CD4-positive, CD25-positive, alpha-beta regulatory T cell (primary cell): Measurements from ENCODE around the gene INSYN2B. TPM values are rescaled to one million over a fixed set of nuclear protein-coding genes. Genes with fewer than 3 reads are reported as not detected.

Source experiments
- ATAC-seq, 2 donors: fragments of 150-1000 bp; cut with Tn5 transposase; one replicate each; pipeline ENCODE4 v1.10.0; 2021; ENCODE audit warnings: low read depth in 2 of 2, moderate number of reproducible peaks in 2 of 2, moderate library complexity in 1 of 2
- DNase-seq, 3 donors: peaks; one replicate each; pipeline versions ENCODE4 v3.0.0 to v3.0.0-alpha.2; 2012 to 2022; ENCODE audit warnings: mixed read lengths in 1 of 3
- H3K27ac ChIP-seq: one replicate; pipeline ENCODE4 v1.7.0; 2013; ENCODE audit warnings: mild to moderate bottlenecking, low read length; ENCODE audit not compliant: insufficient read depth, poor library complexity, severe bottlenecking
- H3K27me3 ChIP-seq: one replicate; pipeline ENCODE4 v1.7.0; 2013; ENCODE audit warnings: low read length; ENCODE audit not compliant: control insufficient read depth, insufficient read depth
- H3K36me3 ChIP-seq: one replicate; pipeline ENCODE4 v1.7.0; 2013; ENCODE audit warnings: mild to moderate bottlenecking, low read length, moderate library complexity; ENCODE audit not compliant: control insufficient read depth, insufficient read depth
- H3K4me1 ChIP-seq: 2 replicates; pipeline ENCODE4 v1.7.0; 2013; ENCODE audit warnings: mild to moderate bottlenecking, low read length; ENCODE audit not compliant: insufficient read depth, control insufficient read depth, poor library complexity, severe bottlenecking
- H3K4me3 ChIP-seq: one replicate; pipeline ENCODE4 v1.7.0; 2013; ENCODE audit warnings: low read depth, mild to moderate bottlenecking, low read length, moderate library complexity
- H3K9me3 ChIP-seq, 2 experiments: 1 replicate in 1 of 2; 2 replicates in 1 of 2; pipeline ENCODE4 v1.7.0; 2013; ENCODE audit warnings: low read length in 2 of 2, mild to moderate bottlenecking in 1 of 2, moderate library complexity in 1 of 2; ENCODE audit not compliant: control insufficient read depth in 2 of 2
- H3K27ac Mint-ChIP-seq, 3 donors: one replicate each; pipeline ENCODE4 v1.8.0; 2020 to 2022; ENCODE audit warnings: mild to moderate bottlenecking in 3 of 3, mixed read lengths in 3 of 3, moderate library complexity in 2 of 3
- H3K27me3 Mint-ChIP-seq: one replicate; pipeline ENCODE4 v1.8.0; 2022; ENCODE audit warnings: mild to moderate bottlenecking, mixed read lengths
- H3K36me3 Mint-ChIP-seq: one replicate; pipeline ENCODE4 v1.8.0; 2020; ENCODE audit warnings: mixed read lengths
- H3K4me1 Mint-ChIP-seq, 4 donors: one replicate each; pipeline ENCODE4 v1.8.0; 2020 to 2022; ENCODE audit warnings: mixed read lengths in 4 of 4, mild to moderate bottlenecking in 1 of 4
- H3K4me3 Mint-ChIP-seq, 4 donors: one replicate each; pipeline ENCODE4 v1.8.0; 2020 to 2022; ENCODE audit warnings: mild to moderate bottlenecking in 4 of 4, mixed read lengths in 4 of 4, moderate library complexity in 3 of 4
- H3K9me3 Mint-ChIP-seq, 7 donors: one replicate each; pipeline ENCODE4 v1.8.0; 2020 to 2022; ENCODE audit warnings: mixed read lengths in 7 of 7, mild to moderate bottlenecking in 3 of 7, moderate library complexity in 2 of 7
- polyA plus RNA-seq, 4 donors: library from polyadenylated mRNA; unstranded; fragments of 300-500 nt; fragmentation: Illumina TruSeq; gene quantifications; one replicate each; pipeline ENCODE4 v1.2.3, GENCODE V29; 2021
- total RNA-seq: library from RNA; stranded (reverse); gene quantifications from one replicate; pipeline ENCODE4 v1.2.3, GENCODE V29; 2022

INSYN2B gene
- total and polyA plus RNA-seq, 5 donors from 2014 or later: 0.07 to 0.25 (median 0.15) TPM; not detected in 2

GRCh38 chr5:169876386-169876785, 103.9 kb downstream of the INSYN2B start:
- no peak for DNase-seq
- Mint-ChIP-seq H3K36me3 (peaks cover 42% of the 10 kb centered on the region), H3K27me3 (no peaks in the 10 kb centered on the region), H3K4me1 (peaks cover 18 to 32% (median 24%) of the 10 kb centered on the region in 4 donors), H3K27ac (peak overlapping the region in 1 of 3 donors; percentile 4), H3K4me3 (no peak overlapping the region), H3K9me3 (no peaks in the 10 kb centered on the region)
- H3K9me3 ChIP-seq: no peaks in the 10 kb centered on the region
- no peak for ATAC-seq
- no peaks in the 10 kb centered on the region for H3K4me1 ChIP-seq
- H3K36me3 ChIP-seq: peaks cover 33% of the 10 kb centered on the region
- no peak overlapping the region for H3K27ac ChIP-seq
- H3K27me3 ChIP-seq: no peaks in the 10 kb centered on the region
- H3K4me3 ChIP-seq: no peak overlapping the region

DNA sequence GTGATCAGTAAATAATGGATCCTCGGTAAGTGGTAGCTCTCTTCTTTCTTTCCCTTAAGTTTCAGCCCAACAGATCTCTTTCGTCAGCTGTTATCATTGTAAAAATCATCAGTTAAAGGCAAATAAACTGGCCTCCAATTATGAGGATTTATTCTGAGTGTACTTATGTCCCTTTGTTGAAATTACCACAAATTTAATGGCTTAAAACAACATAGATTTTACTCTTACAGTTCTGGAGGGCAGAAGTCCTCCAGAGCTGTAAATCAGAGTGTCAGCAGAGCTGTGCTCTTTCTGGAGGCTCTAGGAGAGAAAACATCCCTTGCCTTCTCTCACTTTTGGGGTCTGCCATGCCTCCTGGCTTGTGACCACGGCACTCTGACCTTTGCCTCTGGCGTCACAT, 104.6 kb downstream of the INSYN2B start:
- Histone ChIP-seq H3K36me3 (peaks cover 39% of the 10 kb centered on the region), H3K4me1 (no peaks in the 10 kb centered on the region), H3K27me3 (no peaks in the 10 kb centered on the region), H3K4me3 (no peak overlapping the region), H3K9me3 (no peaks in the 10 kb centered on the region), H3K27ac (no peak overlapping the region)
- H3K4me1 Mint-ChIP-seq: peaks cover 14 to 32% (median 23%) of the 10 kb centered on the region in 4 donors
- DNase-seq: no peak
- no peak for ATAC-seq
- no peaks in the 10 kb centered on the region for H3K27me3 Mint-ChIP-seq
- H3K4me3 Mint-ChIP-seq: no peak overlapping the region
- no peaks in the 10 kb centered on the region for H3K9me3 Mint-ChIP-seq
- H3K27ac Mint-ChIP-seq: peak overlapping the region; percentile 15 to 87 (median 59)
- peaks cover 42% of the 10 kb centered on the region for H3K36me3 Mint-ChIP-seq

DNA sequence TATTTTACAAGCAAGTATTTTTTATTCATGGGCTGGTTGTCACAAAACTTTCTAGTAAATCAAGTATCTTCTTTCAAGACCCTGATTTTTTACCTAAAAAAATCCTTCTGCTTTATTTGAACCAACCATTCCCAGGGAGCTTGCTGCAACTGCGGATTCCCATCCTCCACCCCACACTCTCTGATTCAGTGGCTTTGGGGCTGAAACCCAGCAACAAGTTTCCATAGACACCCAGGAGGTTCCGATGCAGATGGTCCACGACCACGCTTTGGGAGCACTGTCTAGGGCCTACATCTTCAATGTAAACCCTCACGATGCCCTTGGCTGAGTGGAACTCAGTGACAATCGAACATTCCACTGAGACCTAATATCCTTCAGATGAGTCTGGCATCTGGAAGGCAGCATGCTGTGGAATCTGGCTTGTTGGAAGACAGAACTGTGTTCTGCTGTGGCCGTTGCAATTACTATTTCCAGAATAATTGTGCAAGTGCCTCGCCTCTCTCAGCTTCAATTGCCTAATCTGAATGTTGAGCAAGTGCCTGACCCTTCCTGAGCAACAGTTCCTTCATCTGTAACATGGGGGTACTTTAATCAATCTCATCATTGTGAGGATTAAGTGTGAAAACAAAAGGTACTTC, 105.1 kb downstream of the INSYN2B start:
- H3K4me3 ChIP-seq: no peak overlapping the region
- no peak overlapping the region for H3K27ac ChIP-seq
- Mint-ChIP-seq H3K9me3 (no peaks in the 10 kb centered on the region), H3K4me1 (peaks cover 13 to 32% (median 21%) of the 10 kb centered on the region in 4 donors), H3K4me3 (no peak overlapping the region), H3K27ac (peak overlapping the region in 2 of 3 donors; percentile 56 to 59), H3K36me3 (peaks cover 42% of the 10 kb centered on the region), H3K27me3 (no peaks in the 10 kb centered on the region)
- DNase-seq: no peak
- no peaks in the 10 kb centered on the region for H3K27me3 ChIP-seq
- no peaks in the 10 kb centered on the region for H3K4me1 ChIP-seq
- no peak for ATAC-seq
- peaks cover 42% of the 10 kb centered on the region for H3K36me3 ChIP-seq
- no peaks in the 10 kb centered on the region for H3K9me3 ChIP-seq

- Histone ChIP-seq H3K4me1 (no peaks in the 10 kb centered on the region), H3K4me3 (no peak overlapping the region), H3K9me3 (no peaks in the 10 kb centered on the region), H3K36me3 (peaks cover 48% of the 10 kb centered on the region), H3K27me3 (no peaks in the 10 kb centered on the region), H3K27ac (no peak overlapping the region)
- DNase-seq (no peak), ATAC-seq (no peak)
- H3K4me1 Mint-ChIP-seq: peaks cover 18 to 32% (median 21%) of the 10 kb centered on the region in 4 donors
- peaks cover 42% of the 10 kb centered on the region for H3K36me3 Mint-ChIP-seq
- peak overlapping the region in 2 of 3 donors; percentile 56 to 59 for H3K27ac Mint-ChIP-seq
- no peaks in the 10 kb centered on the region for H3K27me3 Mint-ChIP-seq
- H3K4me3 Mint-ChIP-seq: no peak overlapping the region
- no peaks in the 10 kb centered on the region for H3K9me3 Mint-ChIP-seq
Observed at GRCh38 chr5:169874621-169875020, 105.7 kb downstream of the INSYN2B start.

- Mint-ChIP-seq H3K4me1 (peaks cover 12 to 24% (median 16%) of the 10 kb centered on the region in 4 donors), H3K36me3 (peaks cover 39% of the 10 kb centered on the region), H3K27me3 (no peaks in the 10 kb centered on the region), H3K27ac (no peak overlapping the region), H3K9me3 (no peaks in the 10 kb centered on the region), H3K4me3 (no peak overlapping the region)
- H3K4me3 ChIP-seq: no peak overlapping the region
- no peak overlapping the region for H3K27ac ChIP-seq
- H3K9me3 ChIP-seq: no peaks in the 10 kb centered on the region
- DNase-seq (no peak), ATAC-seq (no peak)
- peaks cover 52% of the 10 kb centered on the region for H3K36me3 ChIP-seq
- H3K4me1 ChIP-seq: no peaks in the 10 kb centered on the region
- no peaks in the 10 kb centered on the region for H3K27me3 ChIP-seq
Observed at GRCh38 chr5:169873642-169874041, 106.7 kb downstream of the INSYN2B start.

- DNase-seq (no peak), ATAC-seq (no peak)
- Histone ChIP-seq H3K4me1 (no peaks in the 10 kb centered on the region), H3K27me3 (no peaks in the 10 kb centered on the region), H3K4me3 (no peak overlapping the region), H3K36me3 (peaks cover 66% of the 10 kb centered on the region), H3K27ac (no peak overlapping the region), H3K9me3 (no peaks in the 10 kb centered on the region)
- Mint-ChIP-seq H3K27ac (peak overlapping the region in 1 of 3 donors; percentile 20), H3K9me3 (no peaks in the 10 kb centered on the region), H3K36me3 (peaks cover 36% of the 10 kb centered on the region), H3K4me1 (peaks cover 12 to 20% (median 13%) of the 10 kb centered on the region in 4 donors), H3K27me3 (no peaks in the 10 kb centered on the region), H3K4me3 (no peak overlapping the region)
Observed at GRCh38 chr5:169871826-169872490, 108.3 kb downstream of the INSYN2B start.

DNA sequence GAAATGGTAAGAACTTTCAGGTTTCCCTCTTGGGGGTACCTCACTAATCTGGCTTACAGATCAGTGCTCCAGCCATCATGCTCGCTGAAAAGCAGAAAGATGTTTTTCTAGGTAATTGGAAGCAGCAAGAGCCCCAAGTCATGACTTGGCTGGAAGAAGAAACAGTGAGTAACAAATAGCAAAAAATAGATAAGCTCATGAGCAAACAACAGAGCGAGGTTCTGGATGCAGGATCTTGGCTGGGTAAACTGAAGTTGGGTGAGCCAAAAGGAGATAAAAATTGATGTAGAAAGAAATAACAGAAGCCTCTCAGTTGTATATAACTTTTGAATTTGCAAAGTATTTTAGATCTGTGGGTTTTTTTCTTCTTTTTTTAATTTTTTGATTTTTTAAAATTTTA, 110.1 kb downstream of the INSYN2B start:
- peak overlapping the region in 1 of 3 donors; percentile 71 for H3K27ac Mint-ChIP-seq

More for the DNA sequence above, 110.1 kb downstream of the INSYN2B start:
- no peaks in the 10 kb centered on the region for H3K4me1 ChIP-seq
- no peaks in the 10 kb centered on the region for H3K27me3 ChIP-seq
- no peak overlapping the region for H3K4me3 ChIP-seq
- H3K27ac ChIP-seq: no peak overlapping the region
- DNase-seq (no peak), ATAC-seq (no peak)
- Mint-ChIP-seq H3K9me3 (no peaks in the 10 kb centered on the region), H3K27me3 (no peaks in the 10 kb centered on the region), H3K4me3 (no peak overlapping the region), H3K36me3 (peaks cover 35% of the 10 kb centered on the region), H3K4me1 (peaks cover 9 to 17% (median 13%) of the 10 kb centered on the region in 4 donors)
- peaks cover 65% of the 10 kb centered on the region for H3K36me3 ChIP-seq
- no peaks in the 10 kb centered on the region for H3K9me3 ChIP-seq
